ENCODE measurements around the gene GAPT.

GAPT gene

GRCh38 chr5:58498340-58498942 lies 7.2 kb downstream of the GAPT start:
- no peaks in the 10 kb centered on the region for H3K4me1 ChIP-seq (ENCODE audit: control insufficient read depth, insufficient read depth, low read length)
- H3K4me3 ChIP-seq (ENCODE audit: low read length): no peak overlapping the region
- no peak overlapping the region for H3K9ac ChIP-seq (ENCODE audit: low read length)
- no peaks in the 10 kb centered on the region for H3K27me3 ChIP-seq (ENCODE audit: control insufficient read depth, insufficient read depth, low read length)
- H3K27ac ChIP-seq (ENCODE audit: low read depth, low read length): no peak overlapping the region
- no peaks in the 10 kb centered on the region for H3K36me3 ChIP-seq (ENCODE audit: control insufficient read depth, insufficient read depth, low read length)

GRCh38 chr5:58499231-58499630 lies 8.0 kb downstream of the GAPT start:
- Histone ChIP-seq H3K27me3 (ENCODE audit: control insufficient read depth, insufficient read depth, low read length) (no peaks in the 10 kb centered on the region), H3K9ac (ENCODE audit: low read length) (no peak overlapping the region), H3K27ac (ENCODE audit: low read depth, low read length) (no peak overlapping the region), H3K4me3 (ENCODE audit: low read length) (no peak overlapping the region), H3K4me1 (ENCODE audit: control insufficient read depth, insufficient read depth, low read length) (no peaks in the 10 kb centered on the region), H3K36me3 (ENCODE audit: control insufficient read depth, insufficient read depth, low read length) (no peaks in the 10 kb centered on the region)

- Histone ChIP-seq H3K9ac (ENCODE audit: low read length) (no peak overlapping the region), H3K27ac (ENCODE audit: low read depth, low read length) (no peak overlapping the region), H3K4me1 (ENCODE audit: control insufficient read depth, insufficient read depth, low read length) (no peaks in the 10 kb centered on the region), H3K4me3 (ENCODE audit: low read length) (no peak overlapping the region), H3K27me3 (ENCODE audit: control insufficient read depth, insufficient read depth, low read length) (no peaks in the 10 kb centered on the region), H3K36me3 (ENCODE audit: control insufficient read depth, insufficient read depth, low read length) (no peaks in the 10 kb centered on the region)
These were observed 8.7 kb downstream of the GAPT start for GRCh38 chr5:58499941-58500340.

GRCh38 chr5:58501778-58502417 lies 10.7 kb downstream of the GAPT start:
- Histone ChIP-seq H3K27ac (ENCODE audit: low read depth, low read length) (no peak overlapping the region), H3K9ac (ENCODE audit: low read length) (no peak overlapping the region), H3K4me3 (ENCODE audit: low read length) (no peak overlapping the region), H3K4me1 (ENCODE audit: control insufficient read depth, insufficient read depth, low read length) (no peaks in the 10 kb centered on the region), H3K36me3 (ENCODE audit: control insufficient read depth, insufficient read depth, low read length) (no peaks in the 10 kb centered on the region), H3K27me3 (ENCODE audit: control insufficient read depth, insufficient read depth, low read length) (no peaks in the 10 kb centered on the region)

GRCh38 chr5:58503390-58504046 lies 12.3 kb downstream of the GAPT start:
- Histone ChIP-seq H3K27me3 (ENCODE audit: control insufficient read depth, insufficient read depth, low read length) (no peaks in the 10 kb centered on the region), H3K27ac (ENCODE audit: low read depth, low read length) (no peak overlapping the region), H3K36me3 (ENCODE audit: control insufficient read depth, insufficient read depth, low read length) (no peaks in the 10 kb centered on the region), H3K9ac (ENCODE audit: low read length) (no peak overlapping the region), H3K4me3 (ENCODE audit: low read length) (no peak overlapping the region), H3K4me1 (ENCODE audit: control insufficient read depth, insufficient read depth, low read length) (no peaks in the 10 kb centered on the region)

- Histone ChIP-seq H3K9ac (ENCODE audit: low read length) (no peak overlapping the region), H3K4me3 (ENCODE audit: low read length) (no peak overlapping the region), H3K4me1 (ENCODE audit: control insufficient read depth, insufficient read depth, low read length) (no peaks in the 10 kb centered on the region), H3K27ac (ENCODE audit: low read depth, low read length) (no peak overlapping the region), H3K27me3 (ENCODE audit: control insufficient read depth, insufficient read depth, low read length) (no peaks in the 10 kb centered on the region), H3K36me3 (ENCODE audit: control insufficient read depth, insufficient read depth, low read length) (no peaks in the 10 kb centered on the region)
These were observed 13.5 kb downstream of the GAPT start for GRCh38 chr5:58504766-58505165.

- Histone ChIP-seq H3K9ac (ENCODE audit: low read length) (no peak overlapping the region), H3K27me3 (ENCODE audit: control insufficient read depth, insufficient read depth, low read length) (no peaks in the 10 kb centered on the region), H3K4me3 (ENCODE audit: low read length) (no peak overlapping the region), H3K36me3 (ENCODE audit: control insufficient read depth, insufficient read depth, low read length) (no peaks in the 10 kb centered on the region), H3K27ac (ENCODE audit: low read depth, low read length) (no peak overlapping the region), H3K4me1 (ENCODE audit: control insufficient read depth, insufficient read depth, low read length) (no peaks in the 10 kb centered on the region)
These were observed 14.3 kb downstream of the GAPT start for GRCh38 chr5:58505502-58505901.

- H3K27me3 ChIP-seq (ENCODE audit: control insufficient read depth, insufficient read depth, low read length): no peaks in the 10 kb centered on the region
- no peaks in the 10 kb centered on the region for H3K36me3 ChIP-seq (ENCODE audit: control insufficient read depth, insufficient read depth, low read length)
- H3K4me1 ChIP-seq (ENCODE audit: control insufficient read depth, insufficient read depth, low read length): no peaks in the 10 kb centered on the region
- no peak overlapping the region for H3K4me3 ChIP-seq (ENCODE audit: low read length)
- no peak overlapping the region for H3K27ac ChIP-seq (ENCODE audit: low read depth, low read length)
- H3K9ac ChIP-seq (ENCODE audit: low read length): no peak overlapping the region
These were observed 14.9 kb downstream of the GAPT start for GRCh38 chr5:58505971-58506640.

GRCh38 chr5:58507715-58508114 lies 16.5 kb downstream of the GAPT start:
- no peaks in the 10 kb centered on the region for H3K36me3 ChIP-seq (ENCODE audit: control insufficient read depth, insufficient read depth, low read length)
- no peak overlapping the region for H3K9ac ChIP-seq (ENCODE audit: low read length)
- H3K27ac ChIP-seq (ENCODE audit: low read depth, low read length): no peak overlapping the region

GRCh38 chr5:58517198-58517597 lies 26.0 kb downstream of the GAPT start:
- Histone ChIP-seq H3K4me3 (ENCODE audit: low read length) (no peak overlapping the region), H3K4me1 (ENCODE audit: control insufficient read depth, insufficient read depth, low read length) (no peaks in the 10 kb centered on the region), H3K36me3 (ENCODE audit: control insufficient read depth, insufficient read depth, low read length) (no peaks in the 10 kb centered on the region), H3K27me3 (ENCODE audit: control insufficient read depth, insufficient read depth, low read length) (no peaks in the 10 kb centered on the region), H3K27ac (ENCODE audit: low read depth, low read length) (no peak overlapping the region), H3K9ac (ENCODE audit: low read length) (no peak overlapping the region)

More at GRCh38 chr5:58507715-58508114, 16.5 kb downstream of the GAPT start:
- no peak overlapping the region for H3K4me3 ChIP-seq (ENCODE audit: low read length)
- H3K4me1 ChIP-seq (ENCODE audit: control insufficient read depth, insufficient read depth, low read length): no peaks in the 10 kb centered on the region
- H3K27me3 ChIP-seq (ENCODE audit: control insufficient read depth, insufficient read depth, low read length): no peaks in the 10 kb centered on the region

GRCh38 chr5:58523956-58524355 lies 32.7 kb downstream of the GAPT start:
- Histone ChIP-seq H3K4me1 (ENCODE audit: control insufficient read depth, insufficient read depth, low read length) (no peaks in the 10 kb centered on the region), H3K27me3 (ENCODE audit: control insufficient read depth, insufficient read depth, low read length) (no peaks in the 10 kb centered on the region), H3K27ac (ENCODE audit: low read depth, low read length) (no peak overlapping the region), H3K36me3 (ENCODE audit: control insufficient read depth, insufficient read depth, low read length) (no peaks in the 10 kb centered on the region), H3K4me3 (ENCODE audit: low read length) (no peak overlapping the region), H3K9ac (ENCODE audit: low read length) (no peak overlapping the region)

- Histone ChIP-seq H3K27ac (ENCODE audit: low read depth, low read length) (no peak overlapping the region), H3K9ac (ENCODE audit: low read length) (no peak overlapping the region), H3K4me1 (ENCODE audit: control insufficient read depth, insufficient read depth, low read length) (no peaks in the 10 kb centered on the region), H3K4me3 (ENCODE audit: low read length) (no peak overlapping the region), H3K27me3 (ENCODE audit: control insufficient read depth, insufficient read depth, low read length) (no peaks in the 10 kb centered on the region), H3K36me3 (ENCODE audit: control insufficient read depth, insufficient read depth, low read length) (no peaks in the 10 kb centered on the region)
These were observed 33.3 kb downstream of the GAPT start for GRCh38 chr5:58524571-58524970.

All from rectal smooth muscle tissue (tissue), 1 donor.